ENCODE measurements around the gene C11orf58.
A peak's percentile ranks its signal among the peaks of the same experiment; 100 is the strongest.

Gene C11orf58

GRCh38 chr11:16784666-16785065 lies 46.2 kb downstream of the C11orf58 start:
- no peak for DNase-seq (ENCODE audit: low read depth, low spot score)

GRCh38 chr11:16785520-16786128 lies 47.2 kb downstream of the C11orf58 start:
- peak; percentile 62 for DNase-seq (ENCODE audit: low read depth, low spot score)

- DNase-seq (ENCODE audit: low read depth, low spot score) = no peak
Observed at GRCh38 chr11:16786131-16786530, 47.7 kb downstream of the C11orf58 start.

GRCh38 chr11:16787035-16787742 lies 48.7 kb downstream of the C11orf58 start:
- DNase-seq (ENCODE audit: low read depth, low spot score) = no peak

GRCh38 chr11:16788141-16789062 lies 50.0 kb downstream of the C11orf58 start:
- DNase-seq (ENCODE audit: low read depth, low spot score) = peak; percentile 95

GRCh38 chr11:16789063-16789420 lies 50.6 kb downstream of the C11orf58 start:
- DNase-seq (ENCODE audit: low read depth, low spot score) = no peak

- DNase-seq (ENCODE audit: low read depth, low spot score) = no peak
Observed at GRCh38 chr11:16789560-16790485, 51.4 kb downstream of the C11orf58 start.

- no peak for DNase-seq (ENCODE audit: low read depth, low spot score)
Observed at GRCh38 chr11:16790486-16791190, 52.2 kb downstream of the C11orf58 start.

GRCh38 chr11:16791191-16791961 lies 52.9 kb downstream of the C11orf58 start:
- peak; percentile 40 for DNase-seq (ENCODE audit: low read depth, low spot score)

GRCh38 chr11:16792426-16792825 lies 54.0 kb downstream of the C11orf58 start:
- no peak for DNase-seq (ENCODE audit: low read depth, low spot score)

GRCh38 chr11:16793009-16793408 lies 54.6 kb downstream of the C11orf58 start:
- no peak for DNase-seq (ENCODE audit: low read depth, low spot score)

GRCh38 chr11:16793511-16793910 lies 55.1 kb downstream of the C11orf58 start:
- no peak for DNase-seq (ENCODE audit: low read depth, low spot score)

GRCh38 chr11:16794047-16794818 lies 55.8 kb downstream of the C11orf58 start:
- DNase-seq (ENCODE audit: low read depth, low spot score) = no peak

- no peak for DNase-seq (ENCODE audit: low read depth, low spot score)
Observed at GRCh38 chr11:16795146-16795545, 56.7 kb downstream of the C11orf58 start.

- DNase-seq (ENCODE audit: low read depth, low spot score) = no peak
Observed at GRCh38 chr11:16796311-16796710, 57.9 kb downstream of the C11orf58 start.

GRCh38 chr11:16797776-16798175 lies 59.3 kb downstream of the C11orf58 start:
- no peak for DNase-seq (ENCODE audit: low read depth, low spot score)

- DNase-seq (ENCODE audit: low read depth, low spot score) = no peak
Observed at GRCh38 chr11:16799221-16799620, 60.8 kb downstream of the C11orf58 start.

- DNase-seq (ENCODE audit: low read depth, low spot score) = no peak
Observed at GRCh38 chr11:16799890-16800289, 61.4 kb downstream of the C11orf58 start.

GRCh38 chr11:16800382-16800781 lies 61.9 kb downstream of the C11orf58 start:
- no peak for DNase-seq (ENCODE audit: low read depth, low spot score)

Measured in ELF-1 (cell line).